Liver (tissue), 3 donors: ENCODE measurements around the gene CDH6.

Experiments
- ATF3 ChIP-seq: IDR thresholded peaks from 2 replicates; pipeline ENCODE4 v1.6.1; 2016; ENCODE audit warnings: antibody characterized with exemption
- CTCF ChIP-seq: fragments of 150-350 bp; IDR thresholded peaks from 2 replicates; pipeline ENCODE4 v1.5.1; 2017; ENCODE audit warnings: improper control_type of control experiment, low read depth, low read length; ENCODE audit not compliant: missing input control
- EGR1 ChIP-seq, 2 donors: IDR thresholded peaks; 2 replicates each; pipeline ENCODE4 v1.6.1; 2016 to 2018; ENCODE audit warnings: antibody characterized with exemption in 2 of 2, low read depth in 2 of 2
- FOXA2 ChIP-seq: IDR thresholded peaks from 2 replicates; pipeline ENCODE4 v1.6.1; 2016; ENCODE audit warnings: antibody characterized with exemption
- GABPA ChIP-seq, 2 donors: IDR thresholded peaks in 1 of 2; conservative IDR thresholded peaks in 1 of 2; 2 replicates each; pipeline ENCODE4 v1.6.1; 2016; ENCODE audit warnings: antibody characterized with exemption in 2 of 2, mild to moderate bottlenecking in 1 of 2, moderate library complexity in 1 of 2
- JUND ChIP-seq, 2 donors: IDR thresholded peaks; 2 replicates each; pipeline ENCODE4 v1.6.1; 2016; ENCODE audit warnings: antibody characterized with exemption in 2 of 2
- RAD21 ChIP-seq, 2 donors: IDR thresholded peaks; 2 replicates each; pipeline ENCODE4 v1.6.1; 2016; ENCODE audit warnings: antibody characterized with exemption in 2 of 2, mild to moderate bottlenecking in 2 of 2
- REST ChIP-seq: IDR thresholded peaks from 2 replicates; pipeline ENCODE4 v1.6.1; 2016; ENCODE audit warnings: antibody characterized with exemption, mild to moderate bottlenecking
- SP1 ChIP-seq: IDR thresholded peaks from 2 replicates; pipeline ENCODE4 v1.6.1; 2018; ENCODE audit warnings: antibody characterized with exemption, mild to moderate bottlenecking
- TAF1 ChIP-seq: conservative IDR thresholded peaks from 2 replicates; pipeline ENCODE4 v1.6.1; 2016; ENCODE audit warnings: antibody characterized with exemption, mild to moderate bottlenecking
- ZBTB33 ChIP-seq: IDR thresholded peaks from 2 replicates; pipeline ENCODE4 v1.6.1; 2016; ENCODE audit warnings: antibody characterized with exemption
- donor health status: healthy.
- donor health status: healthy.

GRCh38 chr5:31194468-31194813, 955 bp downstream of the CDH6 start:
- TF ChIP-seq SP1 (no peak), CTCF (no peak), GABPA (IDR thresholded peaks at IDR 0.05 in 1 of 2, conservative IDR thresholded peaks at IDR 0.05 in 1 of 2) (no peak), TAF1 (no peak), RAD21 (IDR thresholded peaks at IDR 0.05) (no peak), ATF3 (no peak), REST (no peak), EGR1 (IDR thresholded peaks at IDR 0.05; ENCODE audit: low read depth in 2 of 2) (no peak), JUND (IDR thresholded peaks at IDR 0.05) (no peak), FOXA2 (no peak), ZBTB33 (no peak)
